ENCODE data around the gene CNTN5.

DNA sequence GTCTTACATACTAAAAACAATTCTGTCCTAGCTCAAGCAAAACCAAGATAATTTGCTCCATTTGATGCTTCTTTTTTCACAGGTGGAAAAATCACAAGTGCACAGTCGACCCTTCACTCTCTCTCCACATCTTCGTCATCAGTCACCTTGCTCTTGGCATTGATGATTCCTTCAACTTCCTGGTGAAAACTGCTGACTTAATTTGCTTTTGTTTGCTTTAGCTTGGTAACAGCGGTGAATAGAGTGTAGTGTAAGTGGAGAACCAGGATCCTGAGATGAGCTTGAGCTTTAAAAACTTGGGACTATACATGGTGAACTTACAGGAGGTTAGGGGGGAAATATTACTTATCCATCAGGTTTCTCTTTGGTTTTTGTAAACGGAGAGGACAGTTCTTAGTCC, 1335.3 kb downstream of the CNTN5 start:
- no peak for TF ChIP-seq CEBPB (IDR thresholded peaks at IDR 0.05)
- TF ChIP-seq TCF12 (IDR thresholded peaks at IDR 0.05; ENCODE audit: low read depth): no peak
- no peak for TF ChIP-seq EGR1 (IDR thresholded peaks at IDR 0.05)
- no peak for TF ChIP-seq MAX (IDR thresholded peaks at IDR 0.05)
- TF ChIP-seq REST (IDR thresholded peaks at IDR 0.05; ENCODE audit: low read depth): no peak
- no peak for TF ChIP-seq RAD21 (IDR thresholded peaks at IDR 0.05; ENCODE audit: low read depth)

Measured in Ishikawa (cell line).